Epithelial cell of prostate (primary cell): Measurements from ENCODE around the gene DGKG.

Experiments used
- DNase-seq: peaks from one replicate; pipeline ENCODE4 v3.0.0-alpha.2; 2011; ENCODE audit warnings: low read depth, low spot score
- H3K27ac ChIP-seq: fragments of 450-650 bp; 2 replicates; pipeline ENCODE4 v1.5.1; 2017; ENCODE audit warnings: mild to moderate bottlenecking

Gene DGKG

DNA sequence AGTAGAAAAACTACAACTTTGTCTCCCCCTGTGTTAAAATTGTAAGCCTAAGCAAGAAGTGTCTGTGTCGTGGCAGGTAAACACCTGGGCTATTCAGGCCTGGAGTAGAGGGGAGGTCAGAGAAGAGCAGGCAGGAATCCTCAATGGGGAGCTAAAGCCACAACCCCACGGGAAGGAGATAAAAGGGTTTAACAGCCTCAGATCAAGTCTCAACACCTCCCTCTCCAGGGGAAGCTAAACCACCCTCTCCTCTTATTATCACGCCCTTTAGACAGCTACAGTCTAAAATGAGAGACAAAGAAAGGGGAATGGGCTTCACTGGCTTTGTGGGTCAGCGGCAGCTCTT lies 264.7 kb downstream of the DGKG start:
- no peak for DNase-seq
- peak overlapping the region; percentile 55 for H3K27ac ChIP-seq
